GM18870 (cell line): ENCODE measurements around the gene ZNF777.
"Not testable (repeated sequence)": the region's sequence is repeated elsewhere in the genome, so short reads cannot be mapped to it uniquely, and the experiment has no call there.

Experiments
- ATAC-seq: cut with Tn5 transposase; IDR thresholded peaks from one replicate; pipeline ENCODE4 v1.9.1; 2021; ENCODE audit warnings: moderate library complexity; ENCODE audit not compliant: unreplicated experiment

Gene ZNF777

DNA sequence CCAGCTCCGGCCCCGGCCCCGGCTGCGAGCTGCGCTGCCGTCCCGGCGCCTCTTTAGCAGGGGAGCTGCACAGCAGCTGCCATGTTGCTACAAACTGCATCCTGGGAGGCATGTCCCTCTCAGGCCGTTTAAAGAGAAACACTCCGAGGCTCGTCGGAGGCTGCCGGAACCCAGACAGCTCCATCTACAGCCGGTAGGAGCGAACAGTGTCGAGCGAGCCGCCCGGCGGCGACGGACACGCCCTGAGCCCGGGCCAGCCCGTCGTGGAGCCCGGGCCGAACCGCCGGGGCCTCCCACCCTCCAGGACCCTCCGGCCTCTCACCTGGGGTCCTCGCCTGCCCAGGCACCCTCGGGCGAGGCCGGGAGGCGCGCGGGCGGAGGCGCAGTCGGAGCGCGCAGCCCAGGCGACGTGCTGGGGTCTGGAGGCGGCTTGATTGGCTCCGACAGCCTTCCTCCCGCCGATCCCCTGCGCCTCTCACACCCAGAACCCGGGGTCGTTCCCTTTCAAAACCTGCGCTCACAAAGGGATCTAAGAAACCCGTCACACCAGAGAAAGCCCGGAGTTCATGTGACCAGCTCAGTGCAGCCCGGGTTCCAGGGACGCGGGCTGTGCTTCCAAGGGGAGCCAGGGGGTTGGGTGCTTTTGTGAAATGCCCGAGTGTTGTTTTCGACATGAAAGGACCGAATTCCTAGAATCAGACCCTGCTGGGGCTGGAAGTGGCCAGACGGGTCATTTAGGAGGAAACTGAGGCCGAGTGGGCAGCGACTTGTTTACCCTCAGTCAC lies at the start of gene ZNF777:
TSS of gene ZNF777 (minus strand) at position 570 of the 785 bp plus-strand sequence. CDS start 5,040 bp downstream, outside the sequence.
- peak; percentile 96 for ATAC-seq

DNA sequence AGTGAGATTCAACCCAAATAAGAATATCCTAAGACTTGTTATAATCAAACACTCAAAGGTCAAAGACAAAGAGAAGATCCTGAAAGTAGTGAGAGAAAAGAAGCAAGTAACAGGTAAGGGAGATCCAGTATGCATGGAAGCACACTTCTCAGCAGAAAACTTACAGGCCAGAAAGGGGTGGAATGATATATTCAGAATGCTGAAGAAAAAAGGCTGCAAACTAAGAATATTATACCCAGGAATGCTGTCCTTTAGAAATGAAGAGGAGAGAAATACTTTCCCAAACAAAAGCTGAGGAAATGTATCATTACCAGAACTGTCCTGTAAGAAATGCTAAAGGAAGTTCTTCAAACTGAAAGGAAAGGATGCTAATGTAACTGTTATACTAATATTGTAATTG lies 49.4 kb upstream of the ZNF777 start:
- no peak for ATAC-seq

DNA sequence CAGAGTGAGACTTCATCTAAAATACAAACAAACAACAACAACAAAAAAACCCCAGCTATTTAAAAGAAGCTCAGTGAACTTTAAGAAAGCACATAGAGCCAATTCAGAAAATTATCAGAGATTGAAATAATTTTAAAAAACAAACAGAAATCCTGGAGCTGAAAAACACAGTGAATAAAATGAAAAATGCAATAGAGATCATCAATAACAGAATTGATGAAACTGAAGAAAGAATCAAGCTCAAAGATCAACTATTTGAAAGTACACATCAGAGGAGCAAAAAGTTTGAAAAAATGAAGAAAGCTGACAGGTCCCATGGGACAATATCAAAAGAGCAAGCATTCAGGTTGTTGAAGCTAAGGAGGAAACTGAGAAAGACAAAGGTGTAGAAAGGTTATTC lies 48.9 kb upstream of the ZNF777 start:
- ATAC-seq = no peak

DNA sequence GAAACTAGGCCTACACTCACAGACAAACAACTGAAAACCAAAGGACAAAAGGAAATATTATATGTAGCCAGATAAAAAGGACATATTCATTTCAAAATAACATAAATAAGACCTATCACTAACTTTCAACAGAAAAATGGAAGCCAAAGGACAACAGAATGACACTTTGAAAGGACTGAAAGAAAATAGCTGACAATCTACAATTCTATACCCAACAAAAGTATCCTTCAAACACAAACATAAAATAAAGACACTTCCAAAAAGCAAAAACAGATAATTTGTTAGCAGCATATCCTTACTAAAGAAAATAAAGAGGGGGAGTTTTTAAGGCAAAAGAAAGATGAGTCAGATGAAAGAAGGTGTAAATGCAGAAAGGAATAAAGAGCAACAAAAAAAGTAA lies 44.7 kb upstream of the ZNF777 start:
- no peak for ATAC-seq

DNA sequence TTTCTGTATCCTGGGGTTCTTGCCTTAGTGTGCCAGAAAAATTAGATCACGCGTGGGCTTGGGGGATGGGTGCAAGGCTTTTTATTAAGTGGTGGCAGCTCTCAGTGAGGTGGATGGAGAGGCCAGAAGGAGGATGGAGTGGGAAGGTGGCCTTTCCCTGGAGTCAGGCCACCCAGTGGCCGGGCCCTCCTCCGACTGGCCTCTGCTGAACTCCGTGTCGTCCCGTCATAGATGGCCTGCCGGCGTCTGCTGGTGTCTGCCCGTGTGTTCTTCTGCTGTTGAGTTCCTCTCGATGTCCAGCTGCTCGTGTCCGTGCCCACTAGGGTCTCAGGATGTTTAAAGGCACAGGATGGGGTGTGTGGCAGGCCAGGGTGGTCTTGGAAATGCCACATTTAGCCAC lies 40.8 kb upstream of the ZNF777 start:
- ATAC-seq = no peak

DNA sequence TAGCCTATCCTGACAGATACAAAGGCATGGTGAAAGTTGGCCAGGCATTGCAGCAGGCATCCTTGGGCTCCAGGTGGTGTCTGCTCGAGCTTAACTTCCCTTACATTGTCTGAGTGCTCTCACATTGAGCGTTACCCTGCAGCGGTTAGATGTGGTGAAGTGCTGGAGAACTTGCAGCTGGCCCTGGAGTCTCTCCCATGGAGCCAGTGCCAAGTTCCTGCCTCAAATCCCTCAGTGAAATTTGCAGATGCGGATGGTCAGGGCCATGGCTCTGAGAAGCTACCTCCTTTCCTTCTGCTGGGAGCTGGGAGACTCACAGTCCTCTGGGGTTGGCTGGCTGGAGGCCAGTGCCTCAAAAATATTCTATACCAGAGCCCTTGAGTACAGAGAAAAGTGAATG lies 40.0 kb upstream of the ZNF777 start:
- ATAC-seq = no peak

DNA sequence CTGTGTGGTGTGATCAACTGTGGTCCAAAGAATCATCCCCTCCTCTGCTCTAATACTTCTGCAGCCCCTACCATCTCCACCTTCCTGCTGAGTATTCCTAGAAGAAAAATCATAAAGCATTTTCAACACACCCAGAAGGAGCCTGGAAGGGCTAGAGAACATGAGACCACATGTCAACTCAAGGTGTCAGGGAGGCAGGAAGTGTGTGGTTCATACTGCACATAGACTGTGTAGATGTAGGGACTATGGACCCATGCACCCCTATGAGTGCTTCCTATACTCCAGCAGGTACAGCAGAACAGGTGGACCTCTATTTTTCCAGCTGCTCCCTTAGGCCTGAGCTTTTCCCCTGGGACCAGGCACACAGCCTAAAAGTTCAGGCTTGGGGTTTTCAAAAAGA lies 39.3 kb upstream of the ZNF777 start:
- no peak for ATAC-seq

DNA sequence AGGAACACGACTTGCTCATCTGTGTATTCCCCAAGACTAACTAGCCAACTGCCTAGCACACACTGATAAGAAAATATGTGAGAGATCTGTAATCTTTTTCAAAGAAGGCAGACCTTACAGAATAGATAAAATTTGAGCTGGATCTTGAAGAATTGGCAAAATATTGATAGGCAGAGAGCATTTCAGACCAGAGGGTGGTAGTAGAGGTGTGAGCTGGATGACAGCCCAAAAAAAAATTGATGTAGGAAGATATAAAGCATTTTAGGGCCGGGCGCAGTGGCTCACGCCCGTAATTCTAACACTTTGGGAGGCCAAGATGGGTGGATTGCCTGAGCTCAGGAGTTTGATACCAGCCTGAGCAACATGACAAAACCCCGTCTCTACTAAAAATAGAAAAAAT lies 37.9 kb upstream of the ZNF777 start:
- no peak for ATAC-seq

DNA sequence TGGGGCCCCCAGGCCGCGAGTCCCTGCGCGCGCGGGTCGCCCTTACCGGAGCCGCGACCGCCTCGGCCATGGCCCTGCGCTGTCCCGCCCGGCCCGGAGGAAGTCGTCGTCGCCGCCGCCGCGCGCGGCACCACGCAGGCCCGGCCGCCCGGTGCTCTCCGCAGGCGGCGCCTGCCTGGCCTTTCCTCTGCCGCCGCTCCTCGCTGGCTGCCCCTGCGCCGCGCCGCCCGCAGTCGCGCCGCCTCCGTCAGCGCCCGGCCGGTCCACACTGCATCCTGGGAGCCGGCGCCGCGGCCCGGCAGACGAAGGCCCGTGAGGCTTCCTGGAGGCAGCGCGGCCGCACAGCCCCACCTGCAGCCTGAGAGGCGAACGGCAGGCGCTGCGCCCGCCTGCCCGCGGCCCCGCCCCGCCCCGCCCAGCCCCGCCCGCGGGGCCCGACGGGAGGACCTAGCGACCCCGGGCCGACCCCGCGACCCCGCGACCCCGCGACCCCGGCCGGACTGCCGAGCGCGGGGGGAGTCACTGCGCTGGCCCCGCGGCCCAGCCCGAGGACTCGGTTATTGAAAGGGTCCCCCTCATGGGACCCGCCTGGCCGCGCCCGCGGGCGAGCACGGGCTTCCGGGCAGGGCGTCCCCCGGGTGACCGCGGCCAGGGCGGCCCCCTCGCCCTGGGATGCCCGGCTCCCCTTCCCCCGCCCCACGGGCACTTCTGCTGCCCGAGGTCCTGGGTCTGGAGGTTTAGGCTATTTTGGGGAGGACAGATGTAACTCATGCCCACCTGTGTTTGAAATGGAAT lies 36.8 kb upstream of the ZNF777 start, which contains the start of gene ZNF746:
TSS of gene ZNF746 (minus strand) at position 343 of the 795 bp plus-strand sequence. CDS start at position 70, 273 bp downstream.
- ATAC-seq = peak; percentile 69

DNA sequence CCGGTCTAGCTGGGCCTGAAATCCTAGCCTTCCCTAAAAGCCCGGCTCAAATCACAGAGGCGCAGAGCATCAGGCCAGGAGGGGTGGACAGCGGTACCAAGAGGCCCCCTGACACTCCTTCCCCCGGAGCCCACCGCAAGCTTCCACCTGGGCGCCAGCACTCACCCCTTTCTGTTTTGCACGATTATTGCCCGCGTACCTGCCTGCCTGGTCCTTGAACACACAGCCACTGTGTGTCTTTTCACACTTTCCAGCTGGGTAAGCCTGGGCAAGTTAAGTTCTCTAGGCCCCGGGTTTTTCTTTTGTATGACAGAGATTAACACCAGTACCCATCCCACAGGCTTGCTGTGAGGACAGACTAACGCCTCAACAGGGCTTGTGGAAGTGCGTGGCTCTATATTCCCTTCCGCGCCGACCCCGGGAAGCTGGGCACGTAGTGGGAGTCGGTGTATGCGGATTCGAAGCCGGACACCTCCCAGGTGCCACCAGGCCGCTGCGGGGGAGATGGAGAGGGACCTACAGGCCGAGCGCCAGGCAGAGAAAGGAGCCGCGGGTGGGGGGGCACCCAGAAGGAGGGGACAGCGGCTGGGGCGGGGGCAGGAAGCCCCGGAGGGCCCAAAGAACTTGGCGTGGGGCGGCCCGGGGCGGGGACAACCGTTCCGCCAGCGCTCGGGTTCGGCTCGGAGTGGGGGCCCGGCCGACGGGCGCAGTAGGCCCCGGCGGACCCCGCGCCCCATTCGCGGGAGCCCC lies 36.0 kb upstream of the ZNF777 start:
- ATAC-seq = no peak

DNA sequence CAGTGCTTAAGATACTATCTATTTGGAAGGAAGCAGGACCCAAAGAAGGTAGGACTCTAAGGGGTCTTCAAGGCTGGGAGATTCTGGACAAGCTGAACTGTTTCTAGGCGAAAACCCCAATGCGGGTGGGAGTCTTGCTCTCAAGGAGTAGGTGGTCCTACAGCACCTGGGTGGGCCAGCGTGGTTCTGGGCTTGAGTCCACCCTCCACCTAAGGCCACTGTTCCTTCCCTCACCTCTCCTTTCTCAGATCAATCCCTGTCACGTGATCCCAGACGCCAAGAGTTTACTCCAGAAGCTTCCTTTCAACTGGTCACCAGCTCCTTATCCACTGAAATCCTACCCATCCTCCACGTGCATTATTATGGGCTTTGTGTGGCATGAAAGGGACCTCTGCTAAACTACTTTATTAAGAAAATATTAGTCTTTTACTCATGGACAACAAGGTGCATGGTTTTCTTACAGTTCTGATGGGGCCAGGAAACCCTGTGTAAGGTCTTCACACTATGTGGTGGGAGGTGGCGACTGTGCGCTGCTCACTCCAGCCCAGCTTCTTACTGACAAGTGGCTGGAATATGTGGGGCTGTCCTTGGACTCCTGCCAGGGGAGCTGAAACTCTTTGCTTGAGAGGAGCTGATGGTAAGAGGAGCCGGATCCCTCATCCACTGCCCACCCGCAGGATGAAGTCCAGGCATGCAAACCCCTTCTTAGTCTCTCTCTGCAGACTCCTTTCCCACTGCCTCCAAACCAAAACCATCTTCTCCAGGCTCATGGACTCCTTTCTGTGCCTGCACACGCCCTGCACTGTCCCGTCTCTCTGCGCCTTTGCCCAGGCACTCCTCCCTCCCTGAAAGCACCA lies 35.2 kb upstream of the ZNF777 start:
- ATAC-seq = no peak

DNA sequence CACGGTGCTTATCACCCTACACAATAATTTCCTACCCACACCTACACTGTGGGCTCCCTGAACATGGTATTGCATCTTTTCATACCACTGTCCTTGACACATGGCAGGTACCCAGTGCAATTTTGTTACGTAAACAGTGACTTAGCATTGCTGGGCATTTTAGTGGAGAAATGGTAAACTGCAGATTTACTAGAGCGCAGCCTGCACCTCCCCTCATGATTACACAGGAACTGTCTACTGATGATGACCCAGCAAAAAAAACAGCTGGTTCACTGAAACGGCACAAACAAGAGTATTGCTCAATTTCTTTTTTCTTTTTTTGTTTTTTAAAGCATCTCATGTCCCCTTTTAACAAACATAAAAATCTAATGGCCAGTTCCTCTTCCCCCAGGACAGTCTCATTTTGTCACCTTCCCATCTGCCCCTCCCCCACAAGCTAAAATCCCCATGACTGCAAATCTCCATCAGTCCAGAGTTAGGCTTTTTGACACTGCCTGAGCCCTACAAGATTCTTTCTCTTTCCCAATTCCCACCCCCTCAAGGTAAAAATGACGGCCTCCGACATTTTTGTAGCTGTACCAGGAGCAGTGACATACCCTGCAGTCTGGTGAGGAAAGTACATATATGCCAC lies 34.0 kb upstream of the ZNF777 start:
- no peak for ATAC-seq

DNA sequence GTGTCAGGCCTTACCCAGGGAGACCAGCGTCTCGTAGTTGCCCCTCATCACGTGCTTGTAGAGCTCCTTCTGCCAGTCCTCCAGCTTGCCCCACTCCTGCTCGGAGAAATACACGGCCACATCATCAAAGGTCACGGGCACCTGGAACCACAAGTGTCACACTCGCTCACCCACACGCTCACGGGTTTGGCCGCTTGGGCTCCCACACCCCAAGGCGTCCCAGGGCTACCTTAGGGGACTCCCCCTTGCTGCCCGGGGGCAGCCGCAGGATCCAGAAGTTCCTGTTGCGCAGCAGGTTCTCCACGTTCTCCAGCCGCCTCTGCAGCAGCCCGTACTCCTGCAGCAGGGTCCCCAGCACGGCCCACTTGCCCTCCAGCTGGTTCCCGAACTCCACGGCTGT lies 33.1 kb upstream of the ZNF777 start:
- ATAC-seq = not testable (repeated sequence)

DNA sequence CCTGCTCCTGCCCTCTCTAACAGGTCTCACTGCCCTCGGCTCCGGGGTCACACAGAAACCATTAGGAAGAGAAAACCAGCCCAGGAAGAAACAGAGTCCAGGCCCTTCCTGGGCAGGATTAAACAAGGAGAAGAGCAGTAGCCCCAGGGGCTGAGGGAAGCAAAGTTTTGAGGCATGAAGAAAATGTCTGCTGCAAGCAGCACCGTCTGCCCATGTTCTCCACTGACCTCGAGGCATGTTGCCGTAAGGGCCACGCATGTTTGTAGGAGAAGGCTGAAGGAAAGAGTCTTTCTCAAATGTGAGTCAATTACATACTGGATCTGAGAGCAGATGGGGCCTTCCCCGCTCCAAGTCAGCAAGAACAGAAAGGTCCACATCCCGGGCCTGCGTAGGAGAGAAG lies 32.5 kb upstream of the ZNF777 start:
- no peak for ATAC-seq

DNA sequence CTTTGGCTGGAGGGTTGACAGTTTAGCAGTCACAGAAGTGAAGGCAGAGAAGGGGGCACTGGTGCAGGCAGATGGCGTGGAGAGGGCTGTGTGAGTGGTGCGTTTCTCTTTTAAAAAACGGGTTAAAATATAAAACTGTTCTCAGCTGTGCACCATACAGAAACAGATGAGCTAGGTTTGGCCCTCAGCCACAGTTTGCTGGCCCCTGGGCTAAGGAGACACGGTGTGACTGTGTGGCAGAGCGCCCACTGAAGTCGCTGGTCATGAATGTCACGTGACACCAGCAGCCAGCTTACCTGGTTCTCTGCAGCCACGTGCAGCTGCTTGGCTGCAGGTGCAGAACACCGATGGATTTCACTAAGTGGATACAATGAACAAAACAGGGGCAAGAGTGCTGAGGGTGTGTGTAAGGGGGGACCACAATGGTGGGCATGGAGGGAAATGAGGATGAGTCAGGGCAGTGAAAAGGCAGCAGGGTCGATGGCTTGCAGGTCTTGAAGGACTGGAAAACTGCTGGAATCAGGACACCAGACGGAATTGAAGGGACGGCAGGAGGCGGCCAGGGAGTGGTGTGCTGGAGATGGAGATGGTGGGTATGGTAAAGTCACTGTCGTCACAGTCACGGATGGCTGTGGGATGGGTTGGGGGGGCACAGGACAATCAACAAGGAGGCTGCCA lies 29.4 kb upstream of the ZNF777 start:
- no peak for ATAC-seq

DNA sequence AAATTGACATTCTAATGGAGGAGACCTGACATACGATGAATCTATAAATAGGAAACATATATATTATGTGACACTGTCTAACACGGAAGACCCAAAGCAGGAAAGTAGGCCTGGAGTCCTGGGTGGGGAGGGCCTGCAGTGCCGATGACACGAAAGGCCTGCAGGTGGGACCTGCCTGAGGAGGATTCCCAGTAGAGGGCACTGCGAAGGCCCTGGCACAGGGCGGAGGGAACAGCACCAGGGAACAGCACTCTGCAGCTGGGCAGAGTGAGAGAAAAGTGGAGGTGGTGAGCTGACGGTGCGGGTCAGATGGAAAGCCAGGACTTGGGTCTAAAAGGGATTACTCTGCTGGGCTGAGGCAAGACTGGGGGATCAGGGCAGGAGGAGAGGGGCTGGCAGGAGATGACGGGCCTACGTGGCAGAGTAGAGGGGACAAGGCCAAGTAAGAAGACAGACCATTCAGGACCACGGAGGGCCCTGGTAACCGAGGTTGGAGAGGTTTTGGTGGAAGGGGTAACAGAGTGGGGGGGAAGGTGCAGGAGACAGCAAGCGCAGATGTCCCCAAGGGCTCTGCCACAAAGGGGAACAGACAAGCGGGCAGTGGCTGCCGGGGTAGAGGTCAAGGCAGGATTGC lies 28.6 kb upstream of the ZNF777 start:
- ATAC-seq = no peak

DNA sequence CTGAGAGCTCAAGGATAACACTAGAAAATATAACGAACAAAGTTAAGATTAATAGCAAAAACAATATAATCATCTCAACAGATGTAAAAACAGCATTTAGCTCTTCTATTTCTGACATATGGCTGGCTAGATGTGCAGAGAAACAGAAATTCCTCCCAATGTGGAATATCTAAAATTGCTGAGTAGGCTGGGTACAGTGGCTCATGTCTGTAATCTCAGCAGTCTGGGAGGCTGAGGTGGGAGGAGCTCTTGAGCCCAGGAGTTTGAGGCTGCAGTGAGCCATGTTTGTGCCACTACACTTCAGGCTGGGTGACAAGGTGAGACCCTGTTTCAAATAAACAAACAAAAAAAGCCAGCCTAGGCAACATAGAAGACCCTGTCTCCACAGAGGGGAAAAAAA lies 18.7 kb upstream of the ZNF777 start:
- no peak for ATAC-seq

DNA sequence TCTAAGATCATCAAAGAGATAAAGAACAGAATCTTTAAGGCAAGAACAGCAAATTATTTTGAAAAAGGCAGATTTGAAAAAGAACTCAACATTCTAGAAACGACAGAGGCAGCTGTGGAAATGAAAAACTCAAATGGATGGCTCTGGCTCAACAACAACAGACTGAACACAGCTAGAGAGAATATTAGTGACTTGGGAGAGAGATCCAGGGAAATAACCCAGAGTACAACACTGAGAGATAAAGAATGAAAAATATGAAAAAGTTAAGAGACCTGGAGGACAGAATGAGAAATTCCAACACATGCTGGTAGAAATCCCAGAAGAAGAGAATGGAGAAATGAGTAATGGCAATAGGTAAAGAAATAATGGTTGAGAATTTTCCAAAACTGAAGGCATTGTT lies 17.9 kb upstream of the ZNF777 start:
- ATAC-seq = no peak
